Panc1 (cell line): Measurements from ENCODE around the gene TATDN3.

Experiments used
- CTCF ChIP-seq: fragments of 450-650 bp; IDR thresholded peaks from 2 replicates; pipeline ENCODE4 v1.5.1; 2017; ENCODE audit warnings: mild to moderate bottlenecking
- POLR2AphosphoS5 ChIP-seq: IDR thresholded peaks from 2 replicates; pipeline ENCODE4 v1.6.1; 2012; ENCODE audit warnings: mild to moderate bottlenecking, low read depth, low read length, moderate library complexity

GRCh38 chr1:212857992-212858460 is 66.3 kb downstream of the TATDN3 start, which contains the start of gene FLVCR1:
- TF ChIP-seq CTCF, result no peak
- TF ChIP-seq POLR2AphosphoS5, result peak; percentile 71
